Measurements from ENCODE around the gene SHISAL2A. TPM values are rescaled to one million over a fixed set of nuclear protein-coding genes. Genes with fewer than 3 reads are reported as not detected.
A peak's percentile ranks its signal among the peaks of the same experiment; 100 is the strongest.

Gene SHISAL2A
- total and polyA plus RNA-seq, 2 donors from 2014 or later, result 2.5 TPM; not detected in 1

- Histone ChIP-seq H3K4me3 (ENCODE audit: low read length in 3 of 3) (no peak overlapping the region), H3K4me1 (ENCODE audit: control insufficient read depth in 2 of 3, insufficient read depth in 2 of 3, low read depth in 1 of 3, low read length in 3 of 3) (peaks cover 4 to 10% (median 5%) of the 10 kb centered on the region in 3 donors), H3K9me3 (ENCODE audit: control insufficient read depth in 2 of 3, insufficient read depth in 1 of 3, low read length in 3 of 3) (no peaks in the 10 kb centered on the region), H3K36me3 (ENCODE audit: control insufficient read depth in 2 of 3, insufficient read depth in 3 of 3, low read length in 3 of 3) (no peaks in the 10 kb centered on the region), H3K27me3 (ENCODE audit: control insufficient read depth, insufficient read depth, low read length) (no peaks in the 10 kb centered on the region), H3K9ac (ENCODE audit: low read length in 3 of 3) (no peak overlapping the region), H3K27ac (ENCODE audit: low read depth in 2 of 2, low read length in 2 of 2) (no peak overlapping the region)
- DNase-seq, result no peak
- FAIRE-seq, result no peak
- intact Hi-C loops (cut with DNase I), result no loop called here
- TF ChIP-seq CTCF (IDR thresholded peaks at IDR 0.05; ENCODE audit: borderline replicate concordance, extremely low read depth, insufficient read depth), result no peak
Measured at GRCh38 chr1:52600533-52601179, 32.3 kb upstream of the SHISAL2A start.

GRCh38 chr1:52601519-52601918 is 31.4 kb upstream of the SHISAL2A start:
- no peak overlapping the region for H3K27ac ChIP-seq (ENCODE audit: low read depth in 2 of 2, low read length in 2 of 2)
- peak overlapping the region in 2 of 3 donors; percentile 37 to 61 for H3K4me3 ChIP-seq (ENCODE audit: low read length in 3 of 3)
- TF ChIP-seq CTCF (IDR thresholded peaks at IDR 0.05; ENCODE audit: borderline replicate concordance, extremely low read depth, insufficient read depth), result no peak
- H3K27me3 ChIP-seq (ENCODE audit: control insufficient read depth, insufficient read depth, low read length), result no peaks in the 10 kb centered on the region
- DNase-seq (no peak), FAIRE-seq (no peak)
- peaks cover 4 to 10% (median 5%) of the 10 kb centered on the region in 3 donors for H3K4me1 ChIP-seq (ENCODE audit: control insufficient read depth in 2 of 3, insufficient read depth in 2 of 3, low read depth in 1 of 3, low read length in 3 of 3)
- intact Hi-C loops (cut with DNase I), result no loop called here
- no peaks in the 10 kb centered on the region for H3K9me3 ChIP-seq (ENCODE audit: control insufficient read depth in 2 of 3, insufficient read depth in 1 of 3, low read length in 3 of 3)
- H3K36me3 ChIP-seq (ENCODE audit: control insufficient read depth in 2 of 3, insufficient read depth in 3 of 3, low read length in 3 of 3), result no peaks in the 10 kb centered on the region
- H3K9ac ChIP-seq (ENCODE audit: low read length in 3 of 3), result peak overlapping the region in 2 of 3 donors; percentile 17 to 80

GRCh38 chr1:52601991-52602855 is 30.7 kb upstream of the SHISAL2A start, which contains the start of gene GPX7:
Gene GPX7 (plus strand): TSS chr1:52602371. CDS start chr1:52602410, 39 bp downstream.
- intact Hi-C loops (cut with DNase I), result no loop called here
- Histone ChIP-seq H3K4me1 (ENCODE audit: control insufficient read depth in 2 of 3, insufficient read depth in 2 of 3, low read depth in 1 of 3, low read length in 3 of 3) (peaks cover 4 to 10% (median 5%) of the 10 kb centered on the region in 3 donors), H3K36me3 (ENCODE audit: control insufficient read depth in 2 of 3, insufficient read depth in 3 of 3, low read length in 3 of 3) (no peaks in the 10 kb centered on the region), H3K27me3 (ENCODE audit: control insufficient read depth, insufficient read depth, low read length) (no peaks in the 10 kb centered on the region), H3K9ac (ENCODE audit: low read length in 3 of 3) (peak within 1 kb of the TSS; percentile 17 to 82 (median 80)), H3K9me3 (ENCODE audit: control insufficient read depth in 2 of 3, insufficient read depth in 1 of 3, low read length in 3 of 3) (no peaks in the 10 kb centered on the region), H3K4me3 (ENCODE audit: low read length in 3 of 3) (peak within 1 kb of the TSS; percentile 58 to 67 (median 61)), H3K27ac (ENCODE audit: low read depth in 2 of 2, low read length in 2 of 2) (peak within 1 kb of the TSS in 1 of 2 donors; percentile 65)
- no peak for TF ChIP-seq CTCF (IDR thresholded peaks at IDR 0.05; ENCODE audit: borderline replicate concordance, extremely low read depth, insufficient read depth)
- peak; percentile 51 to 80 (median 71) for DNase-seq
- FAIRE-seq, result no peak

Data from kidney (tissue), 14 donors.